ENCODE data around the gene CFAP157.

The CFAP157 gene

DNA sequence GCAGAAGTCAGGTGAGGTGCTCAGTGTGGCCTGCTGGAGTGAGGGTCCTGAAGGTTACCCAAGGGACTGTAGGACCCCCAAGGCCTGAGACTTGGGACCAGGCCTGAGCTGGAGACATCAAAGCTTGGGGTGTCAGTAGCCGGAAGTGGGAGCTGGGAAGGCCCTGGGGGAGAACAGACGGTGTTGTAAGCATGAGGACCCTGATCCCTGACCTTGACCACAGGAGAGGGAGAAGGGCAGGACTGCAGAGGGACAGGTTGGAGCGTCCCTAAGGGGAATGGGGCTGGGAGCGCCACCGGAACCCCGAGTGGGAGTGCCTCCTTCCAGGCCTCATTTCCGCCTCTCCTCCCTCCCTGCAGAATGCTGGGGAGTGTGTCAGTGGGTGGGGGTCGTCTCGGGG lies 9.6 kb downstream of the CFAP157 start:
- no peak for DNase-seq

DNA sequence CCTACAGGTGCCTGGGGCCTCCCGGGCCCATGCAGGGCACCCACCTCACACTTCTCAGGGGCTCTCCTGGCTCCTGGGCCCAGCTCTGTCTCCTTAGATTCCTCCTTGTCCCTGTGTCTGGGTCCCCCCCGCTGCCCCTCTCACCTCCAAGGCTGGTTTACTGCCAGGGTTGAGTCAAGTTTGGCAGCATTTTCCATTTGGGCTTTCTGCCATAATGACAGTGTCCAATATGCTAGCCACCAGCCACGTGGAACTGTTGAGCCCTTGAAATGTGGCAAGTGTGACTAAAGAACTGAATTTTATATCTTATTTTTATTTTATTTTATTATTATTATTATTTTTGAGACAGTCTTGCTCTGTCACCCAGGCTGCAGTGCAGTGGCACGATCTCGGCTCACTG lies 11.0 kb downstream of the CFAP157 start:
- no peak for DNase-seq

DNA sequence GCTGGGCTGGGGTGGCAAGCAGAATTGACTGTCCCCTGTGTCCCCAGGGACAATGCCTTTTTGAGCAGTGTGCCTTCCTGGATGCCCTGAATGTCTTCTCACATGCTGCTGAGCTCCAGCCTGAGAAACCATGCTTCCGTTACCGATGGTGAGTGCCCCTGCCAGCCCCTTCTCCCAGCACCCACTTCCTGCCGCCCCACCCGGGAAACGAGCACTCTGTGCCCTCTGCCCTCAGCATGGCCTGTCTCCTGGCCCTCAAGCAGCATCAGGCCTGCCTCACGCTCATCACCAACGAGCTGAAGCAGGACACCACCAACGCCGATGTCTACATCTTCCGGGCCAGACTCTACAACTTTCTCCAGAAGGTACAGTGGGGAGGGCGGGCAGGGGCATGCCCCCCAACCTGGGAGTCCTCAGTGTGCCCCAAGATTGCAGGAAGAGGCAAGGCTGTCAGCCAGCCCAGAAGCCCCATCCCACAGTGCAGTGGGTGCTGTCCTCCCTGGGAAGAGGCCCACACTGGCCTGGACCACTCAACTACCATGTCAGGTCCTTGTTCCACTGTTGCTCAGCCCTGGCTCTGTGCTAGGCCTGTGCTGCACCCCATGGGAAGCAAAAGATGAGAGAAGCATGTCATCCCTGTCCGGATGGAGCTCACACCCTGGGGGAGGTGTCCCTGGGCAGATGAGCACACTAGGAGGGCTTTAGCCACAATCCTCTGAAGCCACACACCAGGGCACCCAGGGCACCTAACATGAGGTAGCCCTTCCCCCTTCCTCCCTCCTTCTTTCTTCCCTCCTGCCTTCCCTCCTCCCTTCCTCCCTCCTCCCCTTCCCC lies 13.5 kb downstream of the CFAP157 start:
- no peak for DNase-seq

DNA sequence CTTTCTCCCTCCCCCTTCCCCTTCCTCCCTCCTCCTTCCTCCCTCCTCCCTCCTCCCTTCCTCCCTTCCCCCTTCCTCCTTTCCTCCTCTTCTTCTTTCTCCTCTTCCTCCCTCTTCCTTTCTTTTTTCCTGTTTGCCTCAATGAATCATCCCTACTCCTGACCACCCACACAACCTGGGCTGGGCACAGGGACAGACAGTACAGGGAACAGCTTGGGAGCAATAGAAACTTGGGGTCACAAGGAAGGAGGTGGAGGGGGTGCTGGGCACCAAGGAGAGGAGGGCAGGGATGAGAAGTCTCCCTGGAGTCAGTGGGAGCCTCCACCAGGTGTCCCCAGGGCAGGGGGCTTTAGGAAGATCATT lies 14.1 kb downstream of the CFAP157 start:
- DNase-seq, result no peak

DNA sequence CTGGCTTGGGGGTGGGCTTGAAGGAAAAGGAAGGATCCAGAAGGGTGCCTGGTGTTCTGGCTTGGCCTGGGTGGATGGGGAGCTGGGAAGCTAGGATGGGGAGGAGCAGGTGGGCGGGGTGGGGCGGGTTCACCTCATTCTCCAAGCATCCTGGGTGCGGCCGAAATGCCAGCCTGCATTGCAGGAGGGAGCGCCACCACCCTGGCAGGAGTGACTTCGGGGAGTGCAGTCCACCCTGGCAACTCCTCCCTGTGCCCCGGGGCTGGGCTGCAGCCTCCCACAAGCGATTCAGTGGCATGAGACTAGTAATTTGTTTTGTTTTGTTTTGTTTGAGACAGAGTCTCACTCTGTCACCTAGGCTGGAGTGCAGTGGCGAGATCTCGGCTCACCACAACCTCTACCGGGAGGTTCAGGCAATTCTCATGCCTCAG lies 14.6 kb downstream of the CFAP157 start:
- DNase-seq, result no peak

- DNase-seq, result no peak
These were observed 15.4 kb downstream of the CFAP157 start for GRCh38 chr9:127722055-127722745.

- DNase-seq, result no peak
These were observed 16.2 kb downstream of the CFAP157 start for GRCh38 chr9:127723013-127723412.

DNA sequence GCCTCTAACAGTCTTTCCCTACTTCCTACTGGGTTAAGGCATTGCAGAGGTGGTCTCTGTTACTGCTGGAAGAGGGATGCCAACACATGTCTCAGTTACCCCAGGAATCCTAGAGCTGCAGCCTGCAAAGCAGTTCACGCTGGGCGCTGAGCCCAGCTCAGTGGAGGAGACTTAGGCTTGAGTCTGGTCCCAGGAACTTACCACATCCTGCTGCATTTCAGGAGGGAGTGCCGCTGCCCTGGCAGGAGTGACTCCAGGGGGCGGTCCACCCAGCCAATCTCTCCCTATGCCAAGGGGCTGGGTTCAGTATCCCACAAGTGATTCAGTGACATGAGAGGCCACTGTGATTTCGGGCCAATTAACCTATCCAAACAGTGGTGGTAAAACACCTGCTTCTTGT lies 16.7 kb downstream of the CFAP157 start:
- DNase-seq, result no peak

DNA sequence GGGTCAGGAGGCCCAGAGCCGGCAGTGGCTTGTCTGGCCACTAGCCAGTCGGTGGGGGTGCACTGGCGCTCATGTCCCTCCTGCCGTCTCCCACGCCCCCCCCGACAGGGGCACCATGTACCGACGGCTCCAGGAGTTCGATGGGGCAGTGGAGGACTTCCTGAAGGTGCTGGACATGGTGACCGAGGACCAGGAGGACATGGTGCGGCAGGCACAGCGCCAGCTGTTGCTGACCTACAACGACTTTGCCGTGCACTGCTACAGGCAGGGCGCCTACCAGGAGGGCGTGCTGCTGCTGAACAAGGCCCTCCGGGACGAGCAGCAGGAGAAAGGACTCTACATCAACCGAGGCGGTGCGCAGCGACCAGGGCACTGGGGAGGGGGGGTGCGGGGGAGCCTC lies 17.2 kb downstream of the CFAP157 start:
- no peak for DNase-seq

GRCh38 chr9:127726871-127727270 lies 20.1 kb downstream of the CFAP157 start:
- no peak for DNase-seq

DNA sequence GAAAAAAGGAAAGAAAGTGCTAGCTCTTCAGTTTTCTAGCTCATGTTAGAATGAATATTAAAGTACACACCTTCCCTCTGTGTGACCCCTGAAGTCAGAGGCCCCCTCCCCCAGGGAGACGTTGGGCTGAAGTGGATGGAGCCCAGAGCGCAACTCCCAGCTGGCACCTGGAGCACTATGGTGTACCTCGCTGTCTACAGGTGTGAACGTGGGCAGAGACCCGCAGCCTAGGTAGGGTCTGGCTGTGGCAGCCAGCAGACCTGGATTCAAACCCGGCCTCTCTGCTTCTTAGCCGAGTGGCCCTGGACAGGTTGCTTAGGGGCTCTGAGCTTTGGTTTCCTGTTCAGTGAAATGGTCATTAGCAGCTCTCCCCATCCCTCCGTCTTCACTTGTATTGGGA lies 22.0 kb downstream of the CFAP157 start:
- DNase-seq, result no peak

DNA sequence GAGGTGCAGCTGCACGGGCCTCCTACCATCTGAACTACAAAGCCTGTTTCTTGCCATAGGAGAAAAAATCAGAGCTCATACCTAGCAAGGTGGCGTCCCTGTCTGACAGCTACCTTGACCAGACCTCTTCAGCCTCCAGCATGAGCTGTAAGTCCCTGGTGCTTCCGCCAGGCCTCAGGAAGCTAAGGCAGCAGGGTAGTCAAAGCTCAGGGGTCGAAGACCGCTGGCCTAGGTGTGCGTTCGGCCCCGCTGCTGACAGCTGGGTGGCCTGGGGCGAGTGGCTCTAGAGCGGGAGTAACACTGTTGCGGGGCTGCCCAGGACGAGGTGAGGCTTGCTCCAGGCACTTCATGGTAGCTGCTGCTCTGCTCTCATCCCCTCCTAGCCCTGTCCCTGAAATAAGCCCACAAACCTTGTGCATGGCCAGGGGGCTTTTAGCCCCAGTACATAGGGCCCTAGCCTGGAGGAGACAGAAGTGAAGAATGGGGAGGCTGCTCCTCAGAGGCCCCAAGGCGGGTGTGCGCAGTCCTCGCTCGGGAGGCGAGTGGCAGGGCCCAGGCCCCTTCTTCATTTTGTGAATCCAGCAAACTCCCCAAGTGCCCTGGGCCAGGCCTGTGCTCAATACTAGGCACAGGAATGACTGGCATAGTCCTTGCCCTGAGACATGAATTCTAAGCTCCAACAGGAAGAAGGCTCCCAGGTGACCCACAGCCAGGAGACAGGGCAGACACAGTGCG lies 22.9 kb downstream of the CFAP157 start:
- no peak for DNase-seq

GRCh38 chr9:127730262-127730661 lies 23.5 kb downstream of the CFAP157 start:
- no peak for DNase-seq

- no peak for DNase-seq
These were observed 24.1 kb downstream of the CFAP157 start for GRCh38 chr9:127730799-127731410.

DNA sequence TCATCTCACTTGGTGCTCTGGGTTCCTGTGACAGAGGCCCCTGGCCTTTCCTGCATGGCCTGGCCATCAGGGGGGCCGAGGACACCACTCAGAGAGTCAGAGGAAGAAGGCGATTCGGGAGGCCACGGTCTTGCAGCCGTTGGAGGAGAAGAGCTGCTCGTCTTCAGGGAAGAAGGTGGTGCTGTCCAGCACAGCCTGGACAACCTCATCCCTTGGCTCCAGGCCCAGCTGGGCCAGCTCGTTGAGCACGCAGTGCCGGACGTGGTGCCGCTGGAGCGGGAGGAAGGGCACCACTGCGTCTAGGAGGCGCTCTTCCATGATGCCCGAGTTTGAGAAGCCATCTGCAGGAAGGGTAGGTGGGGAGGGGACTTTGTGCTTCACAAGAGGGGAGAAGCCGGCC lies 25.1 kb downstream of the CFAP157 start:
- no peak for DNase-seq

- no peak for DNase-seq
These were observed 25.7 kb downstream of the CFAP157 start for GRCh38 chr9:127732444-127732843.

DNA sequence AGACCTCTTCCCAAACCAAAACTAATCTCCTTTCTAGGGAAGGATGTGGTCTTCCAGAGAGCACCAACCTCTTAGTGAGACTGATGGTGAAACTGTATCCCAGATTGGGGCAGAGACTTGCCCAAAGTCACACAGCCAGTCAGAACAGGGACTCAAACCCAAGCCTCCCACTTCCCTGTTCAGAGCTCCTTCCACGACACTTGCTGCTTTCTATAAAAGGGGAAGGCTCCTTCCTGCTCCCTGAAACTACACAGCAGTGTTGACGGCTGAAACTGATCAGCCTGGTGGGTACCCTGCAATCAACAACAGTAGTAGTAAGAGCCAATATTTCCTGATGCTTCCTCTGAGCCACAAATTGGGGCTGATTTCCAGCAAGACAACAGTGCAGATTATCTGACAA lies 26.8 kb downstream of the CFAP157 start:
- DNase-seq, result no peak

- no peak for DNase-seq
These were observed 27.5 kb downstream of the CFAP157 start for GRCh38 chr9:127734247-127734746.

- peak; percentile 99 for DNase-seq
These were observed 28.1 kb downstream of the CFAP157 start, which contains the start of gene TOR2A for GRCh38 chr9:127734747-127735529. TSS of gene TOR2A (minus strand) at chr9:127735294. CDS start at chr9:127735270, 24 bp downstream.

- no peak for DNase-seq
These were observed 28.9 kb downstream of the CFAP157 start for GRCh38 chr9:127735530-127736185.

GRCh38 chr9:127738666-127739065 lies 31.9 kb downstream of the CFAP157 start:
- DNase-seq, result no peak

Measured in hematopoietic multipotent progenitor cell treated with erythropoietin and hydrocortisone succinate and interleukin-3 and kit ligand, for 6 days (in vitro differentiated cells).